Neural crest cell (in vitro differentiated cells): ENCODE measurements around the gene AKR1C2. TPM values are rescaled to one million over a fixed set of nuclear protein-coding genes. Genes with fewer than 3 reads are reported as not detected.
"Not testable (repeated sequence)": the region's sequence is repeated elsewhere in the genome, so short reads cannot be mapped to it uniquely, and the experiment has no call there.

Experiments used
- DNase-seq: peaks from one replicate; pipeline ENCODE4 v3.0.0; 2021; ENCODE audit warnings: low read depth, mixed read lengths, low spot score
- H3K27ac Mint-ChIP-seq: one replicate; pipeline ENCODE4 v1.8.0; 2021; ENCODE audit warnings: mild to moderate bottlenecking, mixed read lengths; ENCODE audit not compliant: unreplicated experiment
- H3K27me3 Mint-ChIP-seq: 2 replicates; pipeline ENCODE4 v1.8.0; 2021; ENCODE audit warnings: low read depth, mild to moderate bottlenecking, mixed read lengths
- H3K36me3 Mint-ChIP-seq: 2 replicates; pipeline ENCODE4 v1.8.0; 2021; ENCODE audit warnings: low read depth, mild to moderate bottlenecking, mixed read lengths
- H3K4me1 Mint-ChIP-seq: 2 replicates; pipeline ENCODE4 v1.8.0; 2021; ENCODE audit warnings: mixed read lengths
- H3K4me3 Mint-ChIP-seq: one replicate; pipeline ENCODE4 v1.8.0; 2021; ENCODE audit warnings: mild to moderate bottlenecking, mixed read lengths
- H3K9me3 Mint-ChIP-seq: 2 replicates; pipeline ENCODE4 v1.8.0; 2021; ENCODE audit warnings: mixed read lengths
- total RNA-seq: library from RNA; stranded (reverse); gene quantifications from 2 replicates; pipeline ENCODE4 v1.2.1, GENCODE V29; 2021
- TF ChIP-seq, protein P1 (sequence below): fragments of 200-600 bp; sonication (generic); conservative IDR thresholded peaks from 2 replicates; pipeline ENCODE4 v1.5.0; 2021; ENCODE audit warnings: antibody characterized with exemption, mild to moderate bottlenecking

AKR1C2 gene
- total RNA-seq, 1 donor from 2014 or later = 3.9 TPM

DNA sequence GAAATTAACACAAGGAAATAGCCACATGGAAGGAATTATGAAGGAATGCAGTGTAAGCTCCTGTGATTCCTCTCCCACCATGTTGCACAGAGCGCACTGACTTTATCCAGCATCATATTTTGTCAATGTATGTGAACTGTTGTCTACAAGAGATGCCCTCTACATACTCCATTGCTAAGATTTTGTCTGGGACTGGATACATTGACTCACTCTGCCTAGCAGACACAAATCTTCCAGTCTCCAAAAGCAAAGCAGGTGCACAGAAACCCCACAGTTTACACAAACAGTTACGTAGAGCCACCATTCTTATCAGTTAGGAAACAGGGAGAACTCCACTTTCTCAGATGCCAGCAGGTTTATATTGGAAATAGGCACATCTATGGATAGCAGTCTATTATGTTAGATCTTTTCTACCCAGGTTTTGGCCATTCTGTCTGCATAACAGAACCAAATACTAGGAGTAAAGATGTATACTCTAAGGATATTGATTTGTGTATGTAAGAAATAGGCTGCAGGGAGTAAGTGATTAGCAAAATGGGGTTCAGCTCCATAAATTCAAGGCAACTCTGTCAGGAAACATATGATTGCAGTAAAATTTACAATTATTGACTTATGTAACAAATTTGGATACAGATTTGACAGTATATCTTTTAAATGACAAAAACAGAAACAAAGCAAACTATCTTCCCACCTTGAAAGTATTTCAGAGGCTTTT, 1.5 kb downstream of the AKR1C2 start:
- no peak for DNase-seq
- TF ChIP-seq, protein P1, sequence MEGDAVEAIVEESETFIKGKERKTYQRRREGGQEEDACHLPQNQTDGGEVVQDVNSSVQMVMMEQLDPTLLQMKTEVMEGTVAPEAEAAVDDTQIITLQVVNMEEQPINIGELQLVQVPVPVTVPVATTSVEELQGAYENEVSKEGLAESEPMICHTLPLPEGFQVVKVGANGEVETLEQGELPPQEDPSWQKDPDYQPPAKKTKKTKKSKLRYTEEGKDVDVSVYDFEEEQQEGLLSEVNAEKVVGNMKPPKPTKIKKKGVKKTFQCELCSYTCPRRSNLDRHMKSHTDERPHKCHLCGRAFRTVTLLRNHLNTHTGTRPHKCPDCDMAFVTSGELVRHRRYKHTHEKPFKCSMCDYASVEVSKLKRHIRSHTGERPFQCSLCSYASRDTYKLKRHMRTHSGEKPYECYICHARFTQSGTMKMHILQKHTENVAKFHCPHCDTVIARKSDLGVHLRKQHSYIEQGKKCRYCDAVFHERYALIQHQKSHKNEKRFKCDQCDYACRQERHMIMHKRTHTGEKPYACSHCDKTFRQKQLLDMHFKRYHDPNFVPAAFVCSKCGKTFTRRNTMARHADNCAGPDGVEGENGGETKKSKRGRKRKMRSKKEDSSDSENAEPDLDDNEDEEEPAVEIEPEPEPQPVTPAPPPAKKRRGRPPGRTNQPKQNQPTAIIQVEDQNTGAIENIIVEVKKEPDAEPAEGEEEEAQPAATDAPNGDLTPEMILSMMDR = no peak
- Mint-ChIP-seq H3K4me3 (no peak overlapping the region), H3K9me3 (peaks cover 3% of the 10 kb centered on the region), H3K36me3 (no peaks in the 10 kb centered on the region), H3K27me3 (no peaks in the 10 kb centered on the region), H3K4me1 (no peaks in the 10 kb centered on the region), H3K27ac (no peak overlapping the region)

DNA sequence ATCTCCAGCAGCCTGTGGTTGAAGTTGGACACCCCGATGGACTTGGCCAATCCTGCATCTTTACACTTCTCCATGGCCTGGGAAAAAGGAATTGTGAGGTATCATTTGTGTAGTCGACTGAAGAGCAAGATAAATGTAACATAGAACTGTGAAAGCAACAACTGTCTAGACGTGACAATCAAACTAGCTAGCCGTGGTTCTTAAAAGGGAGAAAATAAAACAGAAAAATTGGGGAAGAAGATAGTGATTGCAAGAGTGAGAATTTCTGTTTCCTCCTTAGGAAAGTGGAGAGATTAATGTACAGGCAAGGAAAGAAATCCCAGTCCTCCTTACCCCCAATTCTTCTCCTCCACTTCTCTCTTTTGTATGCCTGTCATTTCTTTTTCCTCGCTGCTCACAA, 5.0 kb downstream of the AKR1C2 start:
- H3K4me3 Mint-ChIP-seq = no peak overlapping the region
- no peak overlapping the region for H3K27ac Mint-ChIP-seq
- H3K4me1 Mint-ChIP-seq = no peaks in the 10 kb centered on the region
- no peaks in the 10 kb centered on the region for H3K36me3 Mint-ChIP-seq
- DNase-seq = no peak
- H3K9me3 Mint-ChIP-seq = peaks cover 3% of the 10 kb centered on the region
- no peaks in the 10 kb centered on the region for H3K27me3 Mint-ChIP-seq
- TF ChIP-seq, protein P1 = no peak

DNA sequence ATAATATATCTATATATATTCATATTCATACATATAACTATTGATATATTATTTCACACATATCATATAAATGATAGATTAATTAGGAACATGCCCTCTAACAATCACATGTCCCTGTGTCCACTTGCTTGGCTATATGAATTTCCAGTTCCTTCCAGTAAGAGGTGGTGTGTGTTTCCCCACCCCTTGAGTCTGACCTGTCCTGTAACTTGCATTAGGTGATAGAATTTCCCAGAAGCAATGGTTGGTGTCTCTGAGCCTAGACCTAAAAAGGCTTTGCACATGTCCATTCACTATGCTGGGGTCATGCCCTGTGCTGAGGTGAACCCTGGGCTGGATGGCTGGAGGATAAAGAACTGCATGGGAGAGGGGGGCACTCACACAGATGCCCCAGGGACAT, 9.4 kb downstream of the AKR1C2 start:
- not testable (repeated sequence) for H3K4me3 Mint-ChIP-seq, H3K9me3 Mint-ChIP-seq, H3K27ac Mint-ChIP-seq, H3K27me3 Mint-ChIP-seq, H3K36me3 Mint-ChIP-seq, DNase-seq, H3K4me1 Mint-ChIP-seq

DNA sequence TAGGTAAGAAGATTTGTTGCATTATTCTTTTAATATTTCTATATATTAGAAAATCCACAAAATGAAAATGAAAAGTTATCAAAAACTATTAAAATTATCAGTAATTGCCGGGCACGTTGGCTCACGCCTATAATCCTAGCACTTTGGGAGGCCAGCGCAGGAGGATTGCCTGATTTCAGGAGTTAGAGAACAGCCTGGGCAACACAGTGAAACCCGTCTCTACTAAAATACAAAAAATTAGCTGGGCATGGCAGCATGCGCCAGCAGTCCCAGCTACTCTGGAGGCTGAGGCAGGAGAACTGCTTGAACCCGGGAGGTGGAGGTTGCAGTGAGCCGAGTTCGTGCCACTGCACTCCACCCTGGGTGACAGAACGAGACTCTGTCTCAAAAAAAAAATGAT, 11.1 kb downstream of the AKR1C2 start:
- H3K4me3 Mint-ChIP-seq, DNase-seq, H3K36me3 Mint-ChIP-seq, H3K27me3 Mint-ChIP-seq, H3K9me3 Mint-ChIP-seq, H3K27ac Mint-ChIP-seq, H3K4me1 Mint-ChIP-seq: not testable (repeated sequence)

DNA sequence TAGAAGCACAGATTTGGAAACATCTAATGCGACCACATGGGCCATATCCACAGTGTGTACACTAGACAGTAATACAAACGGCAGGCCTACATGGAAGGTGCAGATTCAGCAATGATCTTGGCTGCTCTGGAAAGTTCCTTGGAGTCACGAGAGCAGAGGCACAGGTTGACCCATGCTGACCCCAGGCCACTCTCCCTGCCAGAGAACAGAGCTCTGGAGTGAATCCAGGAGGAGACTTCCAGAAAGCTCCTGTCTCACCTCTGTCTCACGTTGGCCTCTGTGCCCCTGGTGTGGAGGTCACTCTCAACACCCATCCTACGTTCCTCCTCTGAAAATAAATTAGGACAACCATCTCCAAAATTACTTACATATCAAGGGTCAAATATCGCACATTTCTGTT, 12.2 kb downstream of the AKR1C2 start:
- not testable (repeated sequence) for H3K4me3 Mint-ChIP-seq, H3K36me3 Mint-ChIP-seq, H3K27ac Mint-ChIP-seq, H3K27me3 Mint-ChIP-seq, DNase-seq, H3K9me3 Mint-ChIP-seq, H3K4me1 Mint-ChIP-seq

DNA sequence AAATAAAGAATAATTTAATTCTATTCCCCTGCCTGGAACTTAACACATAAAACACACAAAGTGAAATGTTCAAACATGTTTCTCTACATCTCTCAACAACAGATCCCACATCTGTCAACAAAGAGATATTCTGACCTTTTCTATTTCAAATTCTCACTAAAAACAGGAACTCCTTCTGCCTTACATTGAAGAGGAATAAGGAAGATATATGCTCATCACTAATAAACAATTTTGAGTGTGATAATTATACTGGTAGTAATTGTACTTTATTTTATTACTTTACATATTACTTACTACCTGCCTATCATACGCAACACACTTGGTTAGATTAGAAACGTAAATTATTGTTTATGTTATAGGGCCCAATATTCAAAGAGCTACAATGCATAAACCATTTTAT, 13.4 kb downstream of the AKR1C2 start:
- no peak for DNase-seq
- Mint-ChIP-seq H3K27me3 (no peaks in the 10 kb centered on the region), H3K36me3 (peaks cover 4% of the 10 kb centered on the region), H3K4me1 (no peaks in the 10 kb centered on the region), H3K27ac (no peak overlapping the region), H3K4me3 (no peak overlapping the region), H3K9me3 (no peaks in the 10 kb centered on the region)
- TF ChIP-seq, protein P1 = no peak

DNA sequence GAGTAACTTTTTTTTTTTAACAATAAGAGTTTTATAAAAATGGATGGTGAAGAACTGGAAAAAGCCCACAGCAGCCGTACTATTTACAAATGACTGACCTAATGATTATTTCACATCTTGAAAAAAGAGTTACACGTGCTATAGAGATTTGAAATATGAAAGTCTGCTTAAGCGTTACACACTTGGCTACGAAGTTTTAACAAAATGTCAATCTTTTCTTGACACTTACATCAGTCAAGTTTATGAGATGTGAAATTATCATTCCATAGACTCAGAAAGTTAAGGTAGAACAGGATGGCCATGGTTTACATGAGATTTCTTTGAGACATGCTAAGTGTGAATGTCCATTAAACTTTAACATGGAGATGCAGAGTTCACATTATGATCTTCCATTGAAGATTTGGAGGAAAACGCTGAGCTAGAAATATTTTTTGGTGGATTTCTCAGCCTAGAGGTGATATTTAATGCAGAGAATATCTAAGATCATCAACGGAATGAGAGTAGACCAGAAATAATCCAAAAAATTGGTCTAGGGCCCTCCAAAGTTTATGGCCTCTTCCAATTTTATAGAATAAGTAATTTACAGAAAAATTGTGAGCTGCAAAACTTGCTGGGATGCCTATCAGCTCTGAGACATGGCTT, 15.5 kb downstream of the AKR1C2 start:
- not testable (repeated sequence) for H3K4me3 Mint-ChIP-seq, H3K27me3 Mint-ChIP-seq, H3K27ac Mint-ChIP-seq, H3K36me3 Mint-ChIP-seq, DNase-seq, H3K4me1 Mint-ChIP-seq, H3K9me3 Mint-ChIP-seq
